Measurements from ENCODE around the gene PLEKHG5.
"Not testable (repeated sequence)": the region's sequence is repeated elsewhere in the genome, so short reads cannot be mapped to it uniquely, and the experiment has no call there.

DNA sequence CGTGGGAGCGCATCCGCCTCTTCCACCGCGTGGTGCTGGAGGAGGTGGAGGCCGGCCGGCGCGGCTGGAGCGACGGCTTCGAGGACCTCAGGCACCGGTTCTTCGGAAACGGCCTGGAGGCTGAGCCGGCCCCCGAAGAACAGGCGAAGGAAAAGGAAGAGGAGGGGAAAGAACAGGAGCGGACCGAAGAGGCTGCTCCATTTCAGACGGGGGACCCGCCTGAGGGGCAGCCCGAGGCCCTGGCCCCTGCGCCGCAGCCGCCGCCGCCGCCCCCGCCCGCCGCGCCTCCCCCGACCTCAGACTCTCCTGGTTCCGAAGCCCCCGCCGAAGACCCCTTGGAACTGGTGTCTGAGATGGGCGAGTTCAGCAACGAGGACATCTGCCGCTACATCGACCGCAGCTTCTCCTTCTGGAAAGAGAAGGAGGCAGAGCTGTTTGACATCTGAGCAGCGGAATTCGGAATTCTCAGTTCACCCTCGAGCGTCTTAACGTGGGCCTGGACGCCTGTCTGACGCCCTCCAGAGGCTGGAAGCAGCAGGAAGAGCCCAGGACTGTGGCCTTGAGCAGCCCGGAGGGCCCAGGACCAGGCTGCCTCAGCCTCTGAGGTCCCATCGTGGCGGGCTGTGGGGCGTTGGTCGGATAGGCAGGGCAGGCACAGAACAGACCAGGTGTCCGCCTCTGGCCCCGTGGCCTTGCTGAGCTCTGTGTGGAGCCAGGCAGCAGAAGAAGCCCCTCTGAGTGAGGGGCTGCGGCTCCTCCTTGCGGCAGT, 35.5 kb downstream of the PLEKHG5 start:
- 0 out of 2 replicates have a peak, but pooled peaks have one; percentile 16 for TF ChIP-seq CTCF (conservative IDR thresholded peaks at IDR 0.05; ENCODE audit: low read depth, low read length)
- TF ChIP-seq EZH2 (IDR thresholded peaks at IDR 0.05; ENCODE audit: low read length, unreplicated experiment), result not testable (repeated sequence)

Measured in PC-3 (cell line).